ENCODE results near the gene PSPN.

GRCh38 chr19:6393983-6394412 is 18.3 kb upstream of the PSPN start:
- TF ChIP-seq, protein P1, sequence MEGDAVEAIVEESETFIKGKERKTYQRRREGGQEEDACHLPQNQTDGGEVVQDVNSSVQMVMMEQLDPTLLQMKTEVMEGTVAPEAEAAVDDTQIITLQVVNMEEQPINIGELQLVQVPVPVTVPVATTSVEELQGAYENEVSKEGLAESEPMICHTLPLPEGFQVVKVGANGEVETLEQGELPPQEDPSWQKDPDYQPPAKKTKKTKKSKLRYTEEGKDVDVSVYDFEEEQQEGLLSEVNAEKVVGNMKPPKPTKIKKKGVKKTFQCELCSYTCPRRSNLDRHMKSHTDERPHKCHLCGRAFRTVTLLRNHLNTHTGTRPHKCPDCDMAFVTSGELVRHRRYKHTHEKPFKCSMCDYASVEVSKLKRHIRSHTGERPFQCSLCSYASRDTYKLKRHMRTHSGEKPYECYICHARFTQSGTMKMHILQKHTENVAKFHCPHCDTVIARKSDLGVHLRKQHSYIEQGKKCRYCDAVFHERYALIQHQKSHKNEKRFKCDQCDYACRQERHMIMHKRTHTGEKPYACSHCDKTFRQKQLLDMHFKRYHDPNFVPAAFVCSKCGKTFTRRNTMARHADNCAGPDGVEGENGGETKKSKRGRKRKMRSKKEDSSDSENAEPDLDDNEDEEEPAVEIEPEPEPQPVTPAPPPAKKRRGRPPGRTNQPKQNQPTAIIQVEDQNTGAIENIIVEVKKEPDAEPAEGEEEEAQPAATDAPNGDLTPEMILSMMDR (IDR thresholded peaks at IDR 0.05 in 2 of 3, conservative IDR thresholded peaks at IDR 0.05 in 1 of 3; ENCODE audit: borderline replicate concordance in 1 of 3, insufficient read depth in 1 of 3, low read depth in 2 of 3, low read length in 2 of 3): no peak
- no peak for TF ChIP-seq POLR2AphosphoS5 (IDR thresholded peaks at IDR 0.05; ENCODE audit: low read depth, low read length)
- TF ChIP-seq MAX (IDR thresholded peaks at IDR 0.05): no peak
- TF ChIP-seq TCF7L2 (IDR thresholded peaks at IDR 0.05; ENCODE audit: borderline replicate concordance, extremely low read depth, insufficient read depth, insufficient read length): no peak
- no peak for TF ChIP-seq EZH2phosphoT487 (IDR thresholded peaks at IDR 0.05; ENCODE audit: borderline replicate concordance)
- TF ChIP-seq SP1 (IDR thresholded peaks at IDR 0.05; ENCODE audit: low read depth): no peak
- TF ChIP-seq SIN3A (IDR thresholded peaks at IDR 0.05; ENCODE audit: low read depth): no peak
- no peak for TF ChIP-seq POLR2A (IDR thresholded peaks at IDR 0.05; ENCODE audit: borderline replicate concordance, extremely low read depth, insufficient read depth, insufficient read length)
- TF ChIP-seq ZNF274 (IDR thresholded peaks at IDR 0.05; ENCODE audit: low read depth, low read length): no peak
- TF ChIP-seq, protein P2, sequence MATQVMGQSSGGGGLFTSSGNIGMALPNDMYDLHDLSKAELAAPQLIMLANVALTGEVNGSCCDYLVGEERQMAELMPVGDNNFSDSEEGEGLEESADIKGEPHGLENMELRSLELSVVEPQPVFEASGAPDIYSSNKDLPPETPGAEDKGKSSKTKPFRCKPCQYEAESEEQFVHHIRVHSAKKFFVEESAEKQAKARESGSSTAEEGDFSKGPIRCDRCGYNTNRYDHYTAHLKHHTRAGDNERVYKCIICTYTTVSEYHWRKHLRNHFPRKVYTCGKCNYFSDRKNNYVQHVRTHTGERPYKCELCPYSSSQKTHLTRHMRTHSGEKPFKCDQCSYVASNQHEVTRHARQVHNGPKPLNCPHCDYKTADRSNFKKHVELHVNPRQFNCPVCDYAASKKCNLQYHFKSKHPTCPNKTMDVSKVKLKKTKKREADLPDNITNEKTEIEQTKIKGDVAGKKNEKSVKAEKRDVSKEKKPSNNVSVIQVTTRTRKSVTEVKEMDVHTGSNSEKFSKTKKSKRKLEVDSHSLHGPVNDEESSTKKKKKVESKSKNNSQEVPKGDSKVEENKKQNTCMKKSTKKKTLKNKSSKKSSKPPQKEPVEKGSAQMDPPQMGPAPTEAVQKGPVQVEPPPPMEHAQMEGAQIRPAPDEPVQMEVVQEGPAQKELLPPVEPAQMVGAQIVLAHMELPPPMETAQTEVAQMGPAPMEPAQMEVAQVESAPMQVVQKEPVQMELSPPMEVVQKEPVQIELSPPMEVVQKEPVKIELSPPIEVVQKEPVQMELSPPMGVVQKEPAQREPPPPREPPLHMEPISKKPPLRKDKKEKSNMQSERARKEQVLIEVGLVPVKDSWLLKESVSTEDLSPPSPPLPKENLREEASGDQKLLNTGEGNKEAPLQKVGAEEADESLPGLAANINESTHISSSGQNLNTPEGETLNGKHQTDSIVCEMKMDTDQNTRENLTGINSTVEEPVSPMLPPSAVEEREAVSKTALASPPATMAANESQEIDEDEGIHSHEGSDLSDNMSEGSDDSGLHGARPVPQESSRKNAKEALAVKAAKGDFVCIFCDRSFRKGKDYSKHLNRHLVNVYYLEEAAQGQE (IDR thresholded peaks at IDR 0.05; ENCODE audit: low read depth): no peak
- no peak for TF ChIP-seq ATF3 (IDR thresholded peaks at IDR 0.05)
- TF ChIP-seq EZH2 (IDR thresholded peaks at IDR 0.05): no peak
